HG03354 (cell line): ENCODE data around the gene PRORP.
"Not testable (repeated sequence)": the region's sequence is repeated elsewhere in the genome, so short reads cannot be mapped to it uniquely, and the experiment has no call there.

Experiments
- ATAC-seq: cut with Tn5 transposase; IDR thresholded peaks from one replicate; pipeline ENCODE4 v1.9.1; 2021; ENCODE audit warnings: mild to moderate bottlenecking; ENCODE audit not compliant: unreplicated experiment, poor library complexity, severe bottlenecking

Gene PRORP

DNA sequence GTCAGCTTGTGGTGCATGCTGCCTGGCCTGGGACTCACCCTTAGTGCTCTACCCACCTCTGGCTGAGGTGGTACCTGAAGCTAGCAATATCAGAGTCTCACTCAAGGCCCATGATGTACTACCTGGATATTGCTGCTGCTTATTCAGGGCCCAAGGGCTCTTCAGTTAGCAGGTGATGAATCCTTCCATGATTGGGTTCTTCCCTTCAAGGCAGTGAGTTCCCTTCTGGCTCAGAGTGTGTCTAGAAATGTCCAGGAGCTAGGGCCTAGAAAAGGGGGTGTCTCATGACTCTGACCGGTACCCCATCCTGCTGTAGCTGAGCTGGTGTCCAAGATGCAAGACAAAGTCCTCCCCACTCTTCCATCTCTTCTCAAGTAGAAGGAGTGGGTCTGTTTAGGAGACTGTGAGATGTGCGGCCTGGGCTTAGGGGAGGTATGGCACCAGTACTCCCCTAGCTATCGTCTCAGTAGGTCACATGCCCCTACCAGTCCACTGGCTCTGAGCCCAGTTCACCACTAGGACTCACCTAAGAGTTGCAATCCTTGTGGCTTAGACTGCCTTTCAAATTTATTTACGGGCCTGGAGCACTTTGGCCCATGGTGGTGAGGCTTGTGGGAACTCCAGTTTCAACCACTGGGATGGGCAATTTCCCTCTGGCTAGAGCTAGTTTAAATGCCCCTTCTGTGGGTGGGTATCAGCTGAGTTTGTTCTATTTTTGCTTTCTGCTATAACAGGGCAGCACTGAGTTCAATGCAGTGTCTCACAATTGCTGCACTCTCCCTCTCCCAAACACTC is 12.2 kb downstream of the PRORP start:
- no peak for ATAC-seq

DNA sequence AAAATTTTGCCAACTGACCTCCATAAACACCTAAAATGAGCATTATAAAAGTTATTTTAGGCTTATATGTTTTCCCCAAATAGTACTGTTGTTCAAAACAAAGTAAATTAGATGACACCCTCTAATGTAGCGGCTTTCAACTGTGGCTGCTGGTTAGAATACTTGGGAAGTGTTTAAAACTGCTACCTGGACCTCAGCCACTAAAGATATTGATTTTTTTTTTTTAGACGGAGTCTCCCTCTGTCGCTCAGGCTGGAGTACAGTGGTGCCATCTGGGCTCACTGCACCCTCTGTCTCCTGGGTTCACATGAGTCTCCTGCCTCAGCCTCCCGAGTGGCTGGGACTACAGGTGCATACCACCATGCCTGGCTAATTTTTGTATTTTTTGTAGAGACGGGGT is 16.2 kb downstream of the PRORP start:
- no peak for ATAC-seq

DNA sequence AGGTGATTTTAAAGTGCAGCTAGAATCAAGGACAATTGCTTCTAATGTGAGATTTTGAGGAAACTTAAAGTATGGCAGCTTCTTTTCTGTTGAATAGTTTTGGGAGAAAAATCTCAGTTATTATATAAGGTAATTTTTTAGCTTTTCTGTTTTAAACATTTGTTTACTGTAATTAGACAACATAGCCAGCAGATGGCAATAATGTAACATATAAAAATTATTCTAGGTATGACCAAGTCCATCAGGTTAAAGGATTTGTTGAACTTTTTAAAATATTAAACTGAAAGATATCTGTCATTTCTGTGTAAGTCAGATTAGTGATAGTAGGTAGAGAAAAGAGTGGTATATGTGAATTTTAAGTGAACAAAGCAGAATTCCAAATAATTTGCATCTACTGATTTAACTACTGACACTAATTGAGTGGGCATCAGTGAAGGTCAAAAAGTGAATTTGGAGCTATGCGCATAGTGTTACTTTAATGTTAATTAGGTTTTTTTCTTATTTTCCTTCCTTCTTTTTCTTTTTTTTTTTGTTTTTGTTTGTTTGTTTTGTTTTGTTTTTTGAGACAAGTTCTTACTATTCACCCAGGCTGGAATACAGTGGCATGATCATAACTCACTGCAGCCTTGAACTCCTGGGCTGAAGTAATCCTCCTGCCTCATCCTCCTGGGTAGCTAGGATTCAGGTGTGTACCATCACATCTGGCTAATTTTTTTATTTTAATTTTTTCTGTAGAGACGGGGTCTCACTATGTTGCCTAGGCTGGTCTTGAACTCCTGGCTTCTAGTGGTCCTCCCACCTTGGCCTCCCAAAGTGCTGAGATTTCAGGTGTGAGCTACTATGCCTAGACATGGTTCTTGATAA is 18.6 kb downstream of the PRORP start:
- no peak for ATAC-seq

DNA sequence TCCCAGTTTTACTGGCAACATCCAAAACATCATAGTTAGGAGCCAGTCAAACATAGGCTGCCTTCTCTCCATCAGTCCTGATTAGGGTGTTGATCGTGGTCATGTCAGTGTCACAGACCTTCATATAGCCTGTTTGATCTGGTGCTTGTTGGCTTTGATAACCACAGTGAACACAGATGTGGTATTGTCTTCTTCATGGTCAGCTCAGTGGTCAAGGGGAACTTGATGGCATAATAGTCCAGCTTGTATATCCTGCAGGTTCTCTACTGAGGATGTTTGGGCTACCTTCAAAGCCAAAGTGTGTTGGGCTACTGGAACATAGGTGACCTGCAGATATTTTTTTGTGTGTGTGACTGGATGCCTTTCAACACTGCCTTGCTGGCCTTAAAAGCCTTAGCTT is 21.7 kb downstream of the PRORP start:
- no peak for ATAC-seq

DNA sequence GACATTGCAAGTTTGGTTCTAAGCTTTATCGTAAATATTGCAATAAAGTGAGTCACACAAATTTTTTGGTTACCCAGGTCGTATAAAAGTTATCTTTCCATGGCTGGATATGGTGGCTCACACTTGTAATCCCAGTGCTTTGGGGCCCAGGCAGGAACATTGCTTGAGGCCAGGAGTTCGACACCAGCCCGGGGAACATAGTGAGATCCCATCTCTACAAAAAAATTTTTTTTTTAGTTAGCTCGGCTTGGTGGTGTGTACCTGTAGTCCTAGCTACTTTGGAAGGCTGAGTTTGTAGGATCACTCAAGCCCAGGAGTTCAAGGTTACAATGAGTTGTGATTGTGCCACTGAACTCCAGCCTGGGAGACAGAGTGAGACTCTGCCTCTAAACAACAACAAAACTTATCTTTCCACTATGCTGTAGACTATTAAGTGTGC is 24.4 kb downstream of the PRORP start:
- ATAC-seq, result no peak

DNA sequence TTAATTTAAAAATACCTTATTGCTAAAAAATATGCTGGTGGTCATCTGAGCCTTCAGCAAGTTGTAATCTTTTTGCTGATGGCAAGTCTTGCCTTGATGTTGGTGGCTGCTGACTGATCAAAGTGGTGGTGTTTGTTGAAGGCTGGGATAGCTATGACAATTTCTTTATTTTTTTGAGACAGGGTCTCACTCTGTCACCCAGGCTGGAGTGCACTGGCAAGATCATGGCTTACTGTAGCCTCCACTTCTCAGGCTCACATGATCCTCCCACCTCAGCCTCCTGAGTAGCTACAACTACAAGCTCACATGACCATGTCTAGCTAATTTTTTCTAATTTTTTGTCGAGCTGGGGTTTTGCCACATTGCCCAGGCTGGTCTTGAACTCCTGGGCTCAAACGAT is 24.8 kb downstream of the PRORP start:
- ATAC-seq, result no peak

DNA sequence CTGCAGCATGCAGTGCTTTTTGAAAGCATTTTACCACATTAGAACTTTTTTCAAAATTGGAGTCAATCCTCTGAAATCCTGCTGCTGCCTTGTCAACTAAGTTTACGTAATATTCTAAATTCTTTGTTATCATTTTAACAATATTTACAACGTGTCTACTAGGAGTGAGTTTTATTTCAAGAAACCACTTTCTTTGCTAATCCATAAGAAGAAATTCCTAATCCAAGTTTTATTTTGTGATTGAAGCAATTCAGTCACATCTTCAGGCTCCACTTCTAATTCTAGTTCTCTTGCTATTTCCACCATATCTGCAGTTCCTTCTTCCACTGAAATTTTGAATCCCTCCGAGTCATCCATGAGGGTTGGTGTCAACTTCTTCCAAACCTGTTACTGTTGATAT is 25.4 kb downstream of the PRORP start:
- ATAC-seq, result no peak

DNA sequence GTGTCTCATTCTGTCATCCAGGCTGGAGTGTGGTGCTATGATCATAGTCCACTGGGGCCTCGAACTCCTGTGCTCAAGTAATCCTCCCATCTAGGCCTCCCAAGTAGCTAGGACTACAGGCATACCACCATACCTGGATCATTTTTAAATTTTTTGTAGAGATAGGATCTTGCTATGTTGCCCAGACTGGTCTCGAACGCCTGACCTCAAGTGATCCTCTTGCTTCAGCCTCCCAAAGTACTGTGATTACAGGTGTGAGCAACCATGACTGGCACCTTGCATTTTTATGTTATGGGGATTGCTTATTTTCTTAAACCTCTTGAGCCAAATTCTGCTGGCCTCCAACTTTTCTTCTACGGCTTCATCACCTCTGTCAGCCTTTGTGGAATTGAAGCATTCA is 26.9 kb downstream of the PRORP start:
- ATAC-seq, result no peak

DNA sequence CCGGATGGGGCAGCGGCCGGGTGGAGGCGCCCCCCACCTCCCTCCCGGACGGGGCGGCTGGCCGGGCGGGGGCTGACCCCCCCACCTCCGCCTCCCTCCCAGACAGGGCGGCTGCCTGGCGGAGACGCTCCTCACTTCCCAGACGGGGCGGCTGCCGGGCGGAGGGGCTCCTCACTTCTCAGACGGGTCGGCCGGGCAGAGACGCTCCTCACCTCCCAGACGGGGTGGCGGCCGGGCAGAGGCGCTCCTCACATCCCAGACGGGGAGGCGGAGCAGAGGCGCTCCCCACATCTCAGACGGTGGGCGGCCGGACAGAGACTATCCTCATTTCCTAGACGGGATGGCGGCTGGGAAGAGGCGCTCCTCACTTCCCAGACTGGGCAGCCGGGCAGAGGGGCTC is 30.2 kb downstream of the PRORP start:
- not testable (repeated sequence) for ATAC-seq

DNA sequence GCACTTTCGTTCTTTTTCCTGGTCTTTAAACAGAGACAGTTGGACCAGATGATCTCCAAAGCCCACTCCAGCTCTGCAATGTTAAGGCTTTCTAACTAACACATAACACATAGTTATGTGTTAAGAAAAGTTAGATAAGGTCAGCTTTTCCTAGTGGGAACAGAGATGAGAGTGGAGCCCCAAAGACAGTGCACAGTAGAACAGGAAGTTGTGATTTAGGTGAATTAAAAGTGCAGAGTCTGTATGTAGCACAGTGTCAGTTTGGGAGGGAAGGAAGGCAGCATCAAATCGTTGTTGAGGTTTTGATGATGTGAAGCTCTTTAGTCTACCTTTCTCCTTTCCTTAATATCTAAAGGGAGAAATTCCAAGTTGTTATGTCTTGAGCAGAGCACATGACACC is 31.7 kb downstream of the PRORP start:
- no peak for ATAC-seq

DNA sequence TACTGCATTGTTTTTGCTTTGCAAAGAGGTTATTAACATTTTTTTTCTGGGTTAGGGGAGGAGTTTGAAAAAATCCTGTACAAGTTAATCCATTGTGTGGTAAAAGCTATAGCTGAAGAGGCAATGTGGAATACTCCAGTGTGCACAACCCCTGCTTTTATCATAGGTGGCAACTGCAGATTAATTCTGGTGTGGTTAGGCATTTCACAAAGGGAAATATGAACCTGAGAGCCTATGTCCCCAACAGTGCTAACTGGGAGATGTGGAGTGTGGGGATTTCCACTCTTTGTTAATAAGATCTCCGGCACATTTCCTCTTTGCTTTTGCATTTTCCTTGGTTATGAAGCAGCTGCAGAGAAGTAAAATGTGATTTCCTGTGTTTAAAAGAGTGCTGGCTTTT is 33.6 kb downstream of the PRORP start:
- ATAC-seq, result peak; percentile 50

DNA sequence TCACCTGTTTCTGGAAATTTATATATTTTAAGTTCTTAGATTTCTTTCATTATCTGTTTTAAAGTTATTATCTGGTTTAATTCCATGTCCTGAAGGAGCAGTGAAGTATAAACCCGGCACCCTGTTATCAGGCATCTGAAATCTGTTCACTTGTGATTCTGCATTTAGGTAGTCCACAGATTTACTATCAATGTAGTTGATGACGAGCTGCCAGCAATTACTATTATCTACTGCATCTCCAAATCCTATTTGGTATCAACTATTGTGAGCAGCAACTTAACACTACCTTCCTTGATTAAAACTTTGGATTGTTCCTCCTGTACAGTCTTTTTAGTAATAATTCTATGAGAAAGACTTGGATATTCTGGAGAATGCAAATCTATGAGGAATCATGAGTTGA is 36.1 kb downstream of the PRORP start:
- ATAC-seq, result no peak

DNA sequence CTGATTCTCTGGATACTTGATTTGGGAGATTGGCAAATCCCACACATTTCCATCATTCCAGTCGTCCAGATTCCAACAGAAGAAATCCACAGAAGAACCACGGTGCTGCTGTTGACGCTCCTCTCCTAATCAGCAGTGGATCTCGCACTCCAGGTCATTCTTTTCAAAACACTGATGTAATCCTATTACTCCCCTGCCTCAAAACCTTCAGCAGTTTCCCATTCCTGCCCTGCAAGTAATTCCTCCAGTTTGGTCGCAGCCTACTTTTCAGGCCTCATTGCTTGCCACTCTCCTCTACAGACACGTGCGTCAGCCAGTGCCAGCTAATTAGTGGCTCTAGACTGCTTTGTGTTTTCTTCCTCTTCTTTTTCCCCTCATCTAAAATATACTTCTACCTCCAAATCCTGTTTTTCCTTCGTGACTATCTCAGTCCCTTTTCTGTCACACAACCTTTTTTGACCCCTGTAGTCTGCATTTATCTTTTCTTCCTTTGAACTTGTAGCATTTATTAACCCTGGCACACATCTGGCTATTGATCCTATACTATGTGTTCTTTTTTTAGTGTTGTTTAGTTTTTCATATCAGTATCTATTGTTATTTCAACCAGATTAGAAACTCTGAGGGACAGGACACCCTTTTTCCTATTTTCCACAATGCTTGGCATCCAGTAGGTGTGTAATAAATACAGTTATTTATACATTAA is 36.8 kb downstream of the PRORP start:
- ATAC-seq, result no peak

DNA sequence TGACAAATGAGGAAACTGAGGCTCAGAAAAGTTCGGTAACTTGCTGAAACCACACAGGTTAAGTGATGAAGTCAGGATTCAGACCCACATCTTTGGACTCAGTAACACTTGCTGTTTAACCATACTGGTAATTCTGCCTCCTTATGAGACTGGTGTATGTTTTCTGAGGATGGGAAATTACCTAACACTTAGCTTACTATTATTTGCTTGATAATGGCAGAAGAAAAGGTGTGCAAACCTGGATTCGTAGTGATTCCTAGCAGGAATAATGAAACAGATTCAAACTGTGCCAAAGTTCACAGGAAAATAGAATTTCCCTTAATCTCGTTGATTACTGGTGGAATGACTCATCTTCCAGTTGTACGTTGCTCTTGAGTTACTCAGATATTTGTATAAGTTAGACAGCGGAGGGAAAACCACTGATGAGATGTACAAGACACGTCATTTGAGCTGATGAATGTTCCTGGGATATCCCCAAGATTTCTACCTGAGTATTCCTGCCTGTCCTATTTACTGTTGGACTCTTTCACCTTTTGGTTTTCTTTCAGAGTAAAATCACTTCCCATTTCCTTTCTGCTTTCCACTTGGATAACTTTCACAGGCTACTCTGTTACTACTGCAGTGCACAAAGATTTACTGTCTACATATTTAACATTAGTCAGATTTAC is 37.5 kb downstream of the PRORP start:
- ATAC-seq, result no peak

DNA sequence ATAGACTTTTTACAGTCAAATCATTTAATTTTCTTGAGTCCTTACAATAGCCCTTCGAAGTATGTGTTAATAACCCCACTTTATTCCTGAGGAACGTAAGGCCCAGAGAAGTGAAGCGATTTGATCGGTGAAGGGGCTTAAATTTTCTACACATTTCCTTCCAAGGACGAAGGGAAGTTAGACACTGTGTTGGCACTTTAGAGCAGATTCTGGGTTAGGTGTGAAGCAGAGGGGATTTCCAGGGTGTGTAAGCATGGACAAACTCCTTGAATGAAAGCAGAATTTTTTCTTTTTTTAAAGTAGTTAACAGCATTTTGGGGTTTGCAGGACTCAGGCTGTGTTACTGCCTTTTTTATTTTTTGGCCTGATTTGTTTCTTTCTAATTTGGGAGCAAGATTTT is 38.9 kb downstream of the PRORP start:
- ATAC-seq, result no peak

DNA sequence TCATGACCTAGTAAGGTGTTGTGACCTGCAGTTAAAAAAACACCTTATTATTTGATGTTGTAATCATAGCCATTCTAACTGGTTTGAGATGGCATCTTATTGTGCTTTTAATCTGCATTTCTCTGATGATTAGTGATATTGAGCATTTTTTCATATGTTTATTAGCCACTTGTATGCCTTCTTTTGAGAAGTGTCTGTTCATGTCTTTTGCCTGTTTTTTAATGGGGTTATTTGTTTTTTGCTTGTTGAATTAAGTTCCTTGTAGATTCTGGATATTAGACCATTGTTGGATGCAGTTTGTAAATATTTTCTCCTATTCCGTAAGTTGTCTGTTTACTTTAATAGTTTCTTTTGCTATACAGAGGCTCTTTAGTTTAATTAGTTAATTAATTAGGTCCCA is 41.0 kb downstream of the PRORP start:
- ATAC-seq, result no peak

DNA sequence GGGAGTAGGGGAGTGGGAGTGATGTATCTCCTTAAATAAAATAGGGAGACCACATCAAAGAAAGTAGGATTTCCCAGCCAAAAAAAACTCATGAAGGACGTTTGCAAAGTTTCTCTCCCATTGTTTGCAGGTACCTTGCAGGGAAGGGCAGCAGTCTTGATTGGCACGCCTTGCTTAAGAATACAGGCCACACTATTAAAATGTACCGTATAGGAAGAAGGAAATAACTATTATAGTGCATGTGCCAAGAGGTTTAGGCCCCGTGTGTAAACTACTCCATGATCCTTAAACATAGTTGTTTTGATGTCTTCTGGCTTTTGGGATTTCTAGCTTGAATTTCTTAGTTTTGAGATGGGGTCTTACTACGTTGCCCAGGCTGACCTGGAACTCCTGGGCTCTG is 42.5 kb downstream of the PRORP start:
- ATAC-seq, result no peak

DNA sequence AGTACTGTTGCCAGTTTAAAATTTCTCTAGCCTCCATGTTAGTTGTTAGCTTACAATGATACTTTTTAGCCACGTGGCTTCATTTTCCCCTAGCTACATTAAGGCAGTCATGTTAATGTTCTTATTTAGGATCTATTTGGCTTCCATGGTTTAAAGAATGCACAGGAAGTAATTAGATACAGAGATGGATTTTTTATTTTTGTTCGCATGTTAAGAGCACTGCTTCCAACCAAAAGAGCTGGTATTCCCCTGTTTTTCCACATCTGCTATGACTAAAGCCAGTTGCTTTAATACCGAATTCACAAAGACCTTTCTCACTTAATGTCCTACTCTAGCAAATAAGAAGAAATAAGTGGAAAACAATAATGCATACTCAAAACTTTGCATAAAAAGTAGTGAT is 45.1 kb downstream of the PRORP start:
- no peak for ATAC-seq
